OCI-LY3 (cell line): Measurements from ENCODE around the gene CCSER2.
A peak's percentile ranks its signal among the peaks of the same experiment; 100 is the strongest.

Experiments used
- H2AFZ ChIP-seq: fragments of 200-600, 300-600 bp; shearing (Covaris generic); 2 replicates; pipeline ENCODE4 v1.6.0; 2014; ENCODE audit warnings: antibody characterized with exemption, low read depth, low read length
- H3K27ac ChIP-seq: fragments of 200-600, 300-600 bp; sonication (generic); 2 replicates; pipeline ENCODE4 v1.5.1; 2014; ENCODE audit warnings: mild to moderate bottlenecking, low read length, moderate library complexity, mixed read lengths
- H3K27me3 ChIP-seq: fragments of 200-600, 300-600 bp; sonication (generic); 2 replicates; pipeline ENCODE4 v1.6.1; 2014; ENCODE audit warnings: low read depth, low read length, mixed read lengths
- H3K36me3 ChIP-seq: fragments of 200-600, 300-600 bp; sonication (generic); replicated peaks from 2 replicates; pipeline ENCODE3; 2014; ENCODE audit warnings: low read depth, low read length, mixed read lengths
- H3K4me1 ChIP-seq: fragments of 300-600, 200-600 bp; sonication (generic); 2 replicates; pipeline ENCODE4 v1.6.1; 2014; ENCODE audit warnings: low read length, mixed read lengths
- H3K4me2 ChIP-seq: fragments of 200-600, 300-600 bp; sonication (generic); 2 replicates; pipeline ENCODE4 v1.6.1; 2014; ENCODE audit warnings: low read length, mixed read lengths
- H3K4me3 ChIP-seq: fragments of 300-600, 200-600 bp; sonication (generic); 2 replicates; pipeline ENCODE4 v1.5.1; 2014; ENCODE audit warnings: antibody characterized with exemption, mild to moderate bottlenecking, low read length, moderate library complexity
- H3K79me2 ChIP-seq: fragments of 300-600, 200-600 bp; shearing (Covaris generic); 2 replicates; pipeline ENCODE4 v1.6.1; 2014; ENCODE audit warnings: mild to moderate bottlenecking, low read length, mixed read lengths
- H3K9ac ChIP-seq: fragments of 300-600, 200-600 bp; shearing (Covaris generic); 2 replicates; pipeline ENCODE4 v1.6.0; 2014; ENCODE audit warnings: mild to moderate bottlenecking, low read length, moderate library complexity
- H3K9me3 ChIP-seq: fragments of 200-600, 300-600 bp; shearing (Covaris generic); 2 replicates; pipeline ENCODE4 v1.6.1; 2014; ENCODE audit warnings: low read length, mixed read lengths; ENCODE audit not compliant: insufficient read depth
- H4K20me1 ChIP-seq: fragments of 200-600, 300-600 bp; sonication (generic); 2 replicates; pipeline ENCODE4 v1.6.1; 2016; ENCODE audit warnings: low read length, mixed read lengths; ENCODE audit not compliant: insufficient read depth
- CTCF ChIP-seq: fragments of 200-600, 300-600 bp; sonication (generic); IDR thresholded peaks from 2 replicates; pipeline ENCODE4 v1.5.1; 2014; ENCODE audit warnings: antibody characterized with exemption, low read length, low read depth
- EZH2phosphoT487 ChIP-seq: fragments of 200-600 bp; shearing (Covaris generic); IDR thresholded peaks from 2 replicates; pipeline ENCODE4 v1.6.1; 2018; ENCODE audit warnings: antibody characterized with exemption, mixed run types, low read depth

CCSER2 gene

GRCh38 chr10:84333864-84334451 lies 5.6 kb downstream of the CCSER2 start:
- Histone ChIP-seq H3K79me2 (peaks cover 82% of the 10 kb centered on the region), H2AFZ (no peak overlapping the region), H3K9me3 (no peaks in the 10 kb centered on the region), H3K27me3 (no peaks in the 10 kb centered on the region), H3K4me2 (peak overlapping the region; percentile 24; the same call in 1 of the 2 replicates), H3K9ac (no peak overlapping the region), H3K36me3 (no peaks in the 10 kb centered on the region), H3K4me1 (peaks cover 24% of the 10 kb centered on the region), H4K20me1 (peaks cover 48% of the 10 kb centered on the region), H3K27ac (no peak overlapping the region), H3K4me3 (no peak overlapping the region)
- TF ChIP-seq CTCF (no peak), EZH2phosphoT487 (no peak)

DNA sequence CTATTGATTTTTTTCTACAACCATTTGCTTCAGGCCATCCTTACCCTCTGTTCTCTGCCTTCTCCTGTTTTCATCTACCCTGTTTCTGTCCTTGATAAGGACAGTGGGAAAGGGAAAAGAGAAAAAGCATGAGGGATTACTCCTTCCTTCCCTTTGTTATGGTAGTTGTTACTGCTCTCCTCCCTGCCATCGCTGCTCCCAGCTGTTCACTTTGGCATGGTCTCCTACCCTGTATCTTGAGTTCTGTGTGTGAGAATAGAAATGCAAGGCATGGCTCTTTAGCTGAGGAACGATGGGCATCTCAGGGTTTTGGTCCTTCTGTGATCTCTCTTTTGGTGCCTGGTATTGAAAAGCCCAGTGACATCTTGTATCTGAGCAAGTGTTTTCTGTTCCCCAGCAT lies 6.4 kb downstream of the CCSER2 start:
- H3K27me3 ChIP-seq: no peaks in the 10 kb centered on the region
- no peaks in the 10 kb centered on the region for H3K36me3 ChIP-seq
- no peak overlapping the region for H3K9ac ChIP-seq
- H4K20me1 ChIP-seq: peaks cover 44% of the 10 kb centered on the region
- H3K27ac ChIP-seq: no peak overlapping the region
- peaks cover 75% of the 10 kb centered on the region for H3K79me2 ChIP-seq
- no peak overlapping the region for H3K4me2 ChIP-seq
- H2AFZ ChIP-seq: no peak overlapping the region
- no peak overlapping the region for H3K4me3 ChIP-seq
- TF ChIP-seq CTCF (no peak), EZH2phosphoT487 (no peak)
- peaks cover 20% of the 10 kb centered on the region for H3K4me1 ChIP-seq
- H3K9me3 ChIP-seq: no peaks in the 10 kb centered on the region

DNA sequence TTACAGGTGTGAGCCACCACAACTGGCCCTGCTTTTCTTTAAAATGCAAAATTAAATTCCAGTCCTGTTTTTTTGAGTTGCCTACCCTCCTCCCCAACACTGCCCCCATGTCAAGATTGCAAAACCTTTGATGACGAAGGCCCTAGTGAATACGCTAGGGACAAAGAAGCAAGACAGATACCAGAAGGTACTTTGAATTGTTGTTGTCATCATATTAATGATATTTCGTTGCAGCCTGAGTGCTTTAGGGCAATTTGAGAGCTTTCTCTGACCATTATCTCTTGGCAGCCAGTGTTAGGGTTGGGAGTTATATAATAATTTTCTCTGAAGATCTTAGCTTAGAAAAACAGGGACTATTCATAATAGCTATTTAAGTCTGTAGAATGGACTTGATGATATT lies 7.1 kb downstream of the CCSER2 start:
- Histone ChIP-seq H3K9ac (no peak overlapping the region), H3K36me3 (no peaks in the 10 kb centered on the region), H4K20me1 (peaks cover 39% of the 10 kb centered on the region), H3K9me3 (no peaks in the 10 kb centered on the region), H2AFZ (no peak overlapping the region), H3K79me2 (peaks cover 68% of the 10 kb centered on the region), H3K27ac (no peak overlapping the region), H3K4me3 (no peak overlapping the region), H3K27me3 (no peaks in the 10 kb centered on the region), H3K4me1 (peaks cover 13% of the 10 kb centered on the region), H3K4me2 (no peak overlapping the region)
- TF ChIP-seq EZH2phosphoT487: no peak
- no peak for TF ChIP-seq CTCF

DNA sequence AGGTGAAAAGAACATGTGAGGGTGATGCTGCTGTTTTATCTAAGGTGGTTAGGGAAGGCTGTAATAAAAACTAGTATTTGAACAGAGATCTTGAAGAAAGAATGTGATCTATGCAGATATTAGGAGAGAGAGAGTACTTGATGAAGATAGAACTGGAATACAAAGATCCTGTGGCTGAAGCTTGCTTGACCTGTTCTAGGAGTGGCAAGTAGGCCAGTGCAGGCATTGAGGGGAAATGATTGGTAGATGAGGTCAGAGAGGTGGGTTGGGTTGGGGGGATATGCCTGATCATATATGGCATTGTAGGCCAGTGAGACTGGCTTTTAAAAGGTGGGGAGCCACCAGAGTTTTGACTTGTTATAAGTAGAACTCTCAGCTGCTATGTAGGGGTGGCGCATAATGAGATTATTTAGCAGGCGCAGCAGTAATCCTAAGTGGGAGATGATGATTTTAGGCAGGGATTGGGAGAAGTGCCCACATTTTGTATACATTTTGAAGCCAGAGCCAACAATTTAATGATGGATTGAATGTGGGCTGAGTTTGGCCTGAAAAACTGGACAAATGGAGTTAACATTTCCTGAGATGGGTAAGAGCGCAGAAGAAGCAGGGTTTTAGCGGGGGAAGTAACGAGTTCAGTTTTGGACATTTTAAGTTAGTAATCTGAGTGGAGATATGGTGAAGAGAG lies 8.2 kb downstream of the CCSER2 start:
- H3K79me2 ChIP-seq: peaks cover 61% of the 10 kb centered on the region

More for the DNA sequence above, 8.2 kb downstream of the CCSER2 start:
- H3K27ac ChIP-seq: no peak overlapping the region
- no peak overlapping the region for H3K9ac ChIP-seq
- H3K4me3 ChIP-seq: no peak overlapping the region
- peaks cover 40% of the 10 kb centered on the region for H4K20me1 ChIP-seq
- no peaks in the 10 kb centered on the region for H3K9me3 ChIP-seq
- H3K27me3 ChIP-seq: no peaks in the 10 kb centered on the region
- peaks cover 10% of the 10 kb centered on the region for H3K4me1 ChIP-seq
- H3K36me3 ChIP-seq: no peaks in the 10 kb centered on the region
- H2AFZ ChIP-seq: no peak overlapping the region
- TF ChIP-seq CTCF (no peak), EZH2phosphoT487 (no peak)
- no peak overlapping the region for H3K4me2 ChIP-seq
